ENCODE data around the gene CAMK2G.

CAMK2G gene

GRCh38 chr10:73780966-73781365 lies 93.4 kb downstream of the CAMK2G start:
- H3K4me3 ChIP-seq (ENCODE audit: low read depth, low read length): peak overlapping the region; percentile 75
- no peak for TF ChIP-seq CTCF (IDR thresholded peaks at IDR 0.05; ENCODE audit: borderline replicate concordance, insufficient read depth, low read depth, low read length)

- no peak for TF ChIP-seq CTCF (IDR thresholded peaks at IDR 0.05; ENCODE audit: borderline replicate concordance, insufficient read depth, low read depth, low read length)
- H3K4me3 ChIP-seq (ENCODE audit: low read depth, low read length): no peak overlapping the region
These were observed 94.1 kb downstream of the CAMK2G start for GRCh38 chr10:73780301-73780700.

GRCh38 chr10:73779539-73780197 lies 94.7 kb downstream of the CAMK2G start:
- no peak for TF ChIP-seq CTCF (IDR thresholded peaks at IDR 0.05; ENCODE audit: borderline replicate concordance, insufficient read depth, low read depth, low read length)

GRCh38 chr10:73779018-73779417 lies 95.3 kb downstream of the CAMK2G start:
- H3K4me3 ChIP-seq (ENCODE audit: low read depth, low read length): no peak overlapping the region

More at GRCh38 chr10:73779539-73780197, 94.7 kb downstream of the CAMK2G start:
- H3K4me3 ChIP-seq (ENCODE audit: low read depth, low read length): no peak overlapping the region

GRCh38 chr10:73774637-73775036 lies 99.7 kb downstream of the CAMK2G start:
- TF ChIP-seq CTCF (IDR thresholded peaks at IDR 0.05; ENCODE audit: borderline replicate concordance, insufficient read depth, low read depth, low read length): no peak
- H3K4me3 ChIP-seq (ENCODE audit: low read depth, low read length): peak overlapping the region; percentile 87

More at GRCh38 chr10:73779018-73779417, 95.3 kb downstream of the CAMK2G start:
- TF ChIP-seq CTCF (IDR thresholded peaks at IDR 0.05; ENCODE audit: borderline replicate concordance, insufficient read depth, low read depth, low read length): no peak

GRCh38 chr10:73773152-73773879 lies 101.0 kb downstream of the CAMK2G start:
- TF ChIP-seq CTCF (IDR thresholded peaks at IDR 0.05; ENCODE audit: borderline replicate concordance, insufficient read depth, low read depth, low read length): no peak
- peak overlapping the region; percentile 87 for H3K4me3 ChIP-seq (ENCODE audit: low read depth, low read length)
